Liver (tissue), 3 donors: ENCODE results near the gene ZFAND3.

ENCODE experiments used
- CTCF ChIP-seq: fragments of 150-350 bp; IDR thresholded peaks from 2 replicates; pipeline ENCODE4 v1.5.1; 2017; ENCODE audit warnings: improper control_type of control experiment, low read depth, low read length; ENCODE audit not compliant: missing input control
- FOXA1 ChIP-seq: IDR thresholded peaks from 2 replicates; pipeline ENCODE4 v1.6.1; 2016; ENCODE audit warnings: antibody characterized with exemption
- GABPA ChIP-seq, 2 donors: IDR thresholded peaks in 1 of 2; conservative IDR thresholded peaks in 1 of 2; 2 replicates each; pipeline ENCODE4 v1.6.1; 2016; ENCODE audit warnings: antibody characterized with exemption in 2 of 2, mild to moderate bottlenecking in 1 of 2, moderate library complexity in 1 of 2
- MAX ChIP-seq: IDR thresholded peaks from 2 replicates; pipeline ENCODE4 v1.6.1; 2016; ENCODE audit warnings: antibody characterized with exemption
- TF ChIP-seq, protein P1 (sequence below): IDR thresholded peaks from 2 replicates; pipeline ENCODE4 v1.6.1; 2016; ENCODE audit warnings: antibody characterized with exemption, mild to moderate bottlenecking
- donor health status: healthy.
- donor health status: healthy.

- no peak for TF ChIP-seq CTCF
- TF ChIP-seq MAX: no peak
- TF ChIP-seq, protein P1, sequence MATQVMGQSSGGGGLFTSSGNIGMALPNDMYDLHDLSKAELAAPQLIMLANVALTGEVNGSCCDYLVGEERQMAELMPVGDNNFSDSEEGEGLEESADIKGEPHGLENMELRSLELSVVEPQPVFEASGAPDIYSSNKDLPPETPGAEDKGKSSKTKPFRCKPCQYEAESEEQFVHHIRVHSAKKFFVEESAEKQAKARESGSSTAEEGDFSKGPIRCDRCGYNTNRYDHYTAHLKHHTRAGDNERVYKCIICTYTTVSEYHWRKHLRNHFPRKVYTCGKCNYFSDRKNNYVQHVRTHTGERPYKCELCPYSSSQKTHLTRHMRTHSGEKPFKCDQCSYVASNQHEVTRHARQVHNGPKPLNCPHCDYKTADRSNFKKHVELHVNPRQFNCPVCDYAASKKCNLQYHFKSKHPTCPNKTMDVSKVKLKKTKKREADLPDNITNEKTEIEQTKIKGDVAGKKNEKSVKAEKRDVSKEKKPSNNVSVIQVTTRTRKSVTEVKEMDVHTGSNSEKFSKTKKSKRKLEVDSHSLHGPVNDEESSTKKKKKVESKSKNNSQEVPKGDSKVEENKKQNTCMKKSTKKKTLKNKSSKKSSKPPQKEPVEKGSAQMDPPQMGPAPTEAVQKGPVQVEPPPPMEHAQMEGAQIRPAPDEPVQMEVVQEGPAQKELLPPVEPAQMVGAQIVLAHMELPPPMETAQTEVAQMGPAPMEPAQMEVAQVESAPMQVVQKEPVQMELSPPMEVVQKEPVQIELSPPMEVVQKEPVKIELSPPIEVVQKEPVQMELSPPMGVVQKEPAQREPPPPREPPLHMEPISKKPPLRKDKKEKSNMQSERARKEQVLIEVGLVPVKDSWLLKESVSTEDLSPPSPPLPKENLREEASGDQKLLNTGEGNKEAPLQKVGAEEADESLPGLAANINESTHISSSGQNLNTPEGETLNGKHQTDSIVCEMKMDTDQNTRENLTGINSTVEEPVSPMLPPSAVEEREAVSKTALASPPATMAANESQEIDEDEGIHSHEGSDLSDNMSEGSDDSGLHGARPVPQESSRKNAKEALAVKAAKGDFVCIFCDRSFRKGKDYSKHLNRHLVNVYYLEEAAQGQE: no peak
- TF ChIP-seq GABPA (IDR thresholded peaks at IDR 0.05 in 1 of 2, conservative IDR thresholded peaks at IDR 0.05 in 1 of 2): no peak
- no peak for TF ChIP-seq FOXA1
Observed at GRCh38 chr6:37877373-37878149, 58.0 kb downstream of the ZFAND3 start.
